ENCODE results near the gene TPSG1. TPM values are rescaled to one million over a fixed set of nuclear protein-coding genes. Genes with fewer than 3 reads are reported as not detected.

TPSG1 gene
- total RNA-seq, 2 donors from 2014 or later, result not detected

GRCh38 chr16:1176280-1176897 is 48.7 kb downstream of the TPSG1 start:
- H3K27ac ChIP-seq (ENCODE audit: low read depth, low read length), result no peak overlapping the region
- no peak overlapping the region for H3K9ac ChIP-seq (ENCODE audit: extremely low read depth, low read length, poor library complexity, severe bottlenecking)
- TF ChIP-seq, protein P1, sequence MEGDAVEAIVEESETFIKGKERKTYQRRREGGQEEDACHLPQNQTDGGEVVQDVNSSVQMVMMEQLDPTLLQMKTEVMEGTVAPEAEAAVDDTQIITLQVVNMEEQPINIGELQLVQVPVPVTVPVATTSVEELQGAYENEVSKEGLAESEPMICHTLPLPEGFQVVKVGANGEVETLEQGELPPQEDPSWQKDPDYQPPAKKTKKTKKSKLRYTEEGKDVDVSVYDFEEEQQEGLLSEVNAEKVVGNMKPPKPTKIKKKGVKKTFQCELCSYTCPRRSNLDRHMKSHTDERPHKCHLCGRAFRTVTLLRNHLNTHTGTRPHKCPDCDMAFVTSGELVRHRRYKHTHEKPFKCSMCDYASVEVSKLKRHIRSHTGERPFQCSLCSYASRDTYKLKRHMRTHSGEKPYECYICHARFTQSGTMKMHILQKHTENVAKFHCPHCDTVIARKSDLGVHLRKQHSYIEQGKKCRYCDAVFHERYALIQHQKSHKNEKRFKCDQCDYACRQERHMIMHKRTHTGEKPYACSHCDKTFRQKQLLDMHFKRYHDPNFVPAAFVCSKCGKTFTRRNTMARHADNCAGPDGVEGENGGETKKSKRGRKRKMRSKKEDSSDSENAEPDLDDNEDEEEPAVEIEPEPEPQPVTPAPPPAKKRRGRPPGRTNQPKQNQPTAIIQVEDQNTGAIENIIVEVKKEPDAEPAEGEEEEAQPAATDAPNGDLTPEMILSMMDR (conservative IDR thresholded peaks at IDR 0.05), result no peak
- no peaks in the 10 kb centered on the region for H3K4me1 ChIP-seq (ENCODE audit: control insufficient read depth, insufficient read depth, low read length)
- no peak for DNase-seq
- Mint-ChIP-seq H3K36me3 (ENCODE audit: low read depth) (no peaks in the 10 kb centered on the region), H3K9me3 (no peaks in the 10 kb centered on the region), H3K4me3 (no peak overlapping the region), H3K4me1 (no peaks in the 10 kb centered on the region), H3K27me3 (ENCODE audit: insufficient read depth) (no peaks in the 10 kb centered on the region), H3K27ac (no peak overlapping the region)
- H3K9me3 ChIP-seq (ENCODE audit: control insufficient read depth, low read length), result no peaks in the 10 kb centered on the region
- H3K36me3 ChIP-seq (ENCODE audit: control insufficient read depth, insufficient read depth, low read length), result no peaks in the 10 kb centered on the region
- 90 to 95% methylated on average over 15 to 24 of the region's 24 CpGs for WGBS, 2 experiments (ENCODE audit: insufficient coverage in 1 of 2, insufficient read length in 1 of 2)
- H3K27me3 ChIP-seq (ENCODE audit: control insufficient read depth, insufficient read depth, low read length, poor library complexity, severe bottlenecking), result no peaks in the 10 kb centered on the region
- H3K4me3 ChIP-seq (ENCODE audit: low read length), result no peak overlapping the region

DNA sequence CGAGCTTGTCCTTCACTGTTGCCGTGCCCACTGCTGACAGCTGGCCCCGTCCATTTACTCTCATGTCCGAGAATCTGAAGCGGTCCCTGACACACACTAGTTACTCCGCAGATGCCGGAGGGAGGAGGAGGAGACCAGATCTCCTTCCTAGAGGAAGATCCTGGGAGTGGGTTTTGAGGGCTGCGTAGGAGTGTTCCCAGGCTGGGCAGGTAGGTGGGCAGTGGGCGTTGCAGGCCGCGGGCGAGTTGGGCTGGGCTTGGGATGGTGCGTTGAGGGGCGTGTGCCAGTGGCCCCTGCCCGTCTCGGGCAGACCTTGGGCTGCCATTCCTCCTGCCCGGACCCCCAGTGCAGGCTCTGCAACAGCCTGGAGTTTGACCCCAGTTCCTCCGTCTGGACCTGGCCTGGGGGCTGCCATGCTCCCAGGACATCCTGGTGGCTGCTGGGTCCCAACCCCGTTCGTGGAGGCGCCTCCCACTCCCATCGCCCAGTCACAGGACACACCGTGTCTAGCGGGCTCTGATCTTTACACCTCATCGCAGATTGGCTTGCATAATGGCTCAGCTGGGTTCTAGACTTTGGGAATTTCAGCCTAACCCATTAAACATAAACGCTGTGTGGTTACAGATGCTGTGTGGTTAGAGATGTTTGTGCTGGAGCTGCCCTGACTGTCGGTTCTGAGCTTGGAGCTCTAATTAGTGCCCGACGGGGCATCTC is 49.3 kb downstream of the TPSG1 start:
- no peaks in the 10 kb centered on the region for H3K9me3 Mint-ChIP-seq
- no peaks in the 10 kb centered on the region for H3K4me1 ChIP-seq (ENCODE audit: control insufficient read depth, insufficient read depth, low read length)
- no peak for DNase-seq
- TF ChIP-seq, protein P1 (conservative IDR thresholded peaks at IDR 0.05), result no peak
- no peaks in the 10 kb centered on the region for H3K4me1 Mint-ChIP-seq
- H3K36me3 Mint-ChIP-seq (ENCODE audit: low read depth), result no peaks in the 10 kb centered on the region
- no peaks in the 10 kb centered on the region for H3K27me3 Mint-ChIP-seq (ENCODE audit: insufficient read depth)
- no peaks in the 10 kb centered on the region for H3K9me3 ChIP-seq (ENCODE audit: control insufficient read depth, low read length)
- H3K36me3 ChIP-seq (ENCODE audit: control insufficient read depth, insufficient read depth, low read length), result no peaks in the 10 kb centered on the region
- H3K27me3 ChIP-seq (ENCODE audit: control insufficient read depth, insufficient read depth, low read length, poor library complexity, severe bottlenecking), result no peaks in the 10 kb centered on the region
- 93 to 95% methylated on average over 16 to 29 of the region's 29 CpGs for WGBS, 2 experiments (ENCODE audit: insufficient coverage in 1 of 2, insufficient read length in 1 of 2)
- H3K4me3 Mint-ChIP-seq, result no peak overlapping the region
- no peak overlapping the region for H3K27ac ChIP-seq (ENCODE audit: low read depth, low read length)
- no peak overlapping the region for H3K9ac ChIP-seq (ENCODE audit: extremely low read depth, low read length, poor library complexity, severe bottlenecking)
- no peak overlapping the region for H3K4me3 ChIP-seq (ENCODE audit: low read length)
- H3K27ac Mint-ChIP-seq, result no peak overlapping the region

GRCh38 chr16:1174477-1175357 is 50.4 kb downstream of the TPSG1 start:
- Mint-ChIP-seq H3K9me3 (no peaks in the 10 kb centered on the region), H3K4me3 (no peak overlapping the region), H3K4me1 (no peaks in the 10 kb centered on the region), H3K27ac (no peak overlapping the region), H3K27me3 (ENCODE audit: insufficient read depth) (no peaks in the 10 kb centered on the region), H3K36me3 (ENCODE audit: low read depth) (no peaks in the 10 kb centered on the region)
- no peaks in the 10 kb centered on the region for H3K9me3 ChIP-seq (ENCODE audit: control insufficient read depth, low read length)
- no peak overlapping the region for H3K9ac ChIP-seq (ENCODE audit: extremely low read depth, low read length, poor library complexity, severe bottlenecking)
- H3K4me3 ChIP-seq (ENCODE audit: low read length), result no peak overlapping the region
- no peak for DNase-seq
- no peaks in the 10 kb centered on the region for H3K36me3 ChIP-seq (ENCODE audit: control insufficient read depth, insufficient read depth, low read length)
- WGBS, 2 experiments (ENCODE audit: insufficient coverage in 1 of 2, insufficient read length in 1 of 2), result 97 to 98% methylated on average over 16 to 31 of the region's 38 CpGs
- TF ChIP-seq, protein P1 (conservative IDR thresholded peaks at IDR 0.05), result no peak
- H3K4me1 ChIP-seq (ENCODE audit: control insufficient read depth, insufficient read depth, low read length), result no peaks in the 10 kb centered on the region
- no peak overlapping the region for H3K27ac ChIP-seq (ENCODE audit: low read depth, low read length)
- no peaks in the 10 kb centered on the region for H3K27me3 ChIP-seq (ENCODE audit: control insufficient read depth, insufficient read depth, low read length, poor library complexity, severe bottlenecking)

All from endodermal cell (in vitro differentiated cells).